ENCODE data around the gene PRPS1L1.

Gene PRPS1L1

GRCh38 chr7:18016547-18017444 is 10.8 kb downstream of the PRPS1L1 start:
- no peak for DNase-seq (ENCODE audit: low read depth)

GRCh38 chr7:18013936-18014335 is 13.7 kb downstream of the PRPS1L1 start:
- peak; percentile 24 for DNase-seq (ENCODE audit: low read depth)

- no peak for DNase-seq (ENCODE audit: low read depth)
Measured at GRCh38 chr7:18004372-18004771, 23.3 kb downstream of the PRPS1L1 start.

- DNase-seq (ENCODE audit: low read depth), result no peak
Measured at GRCh38 chr7:18003286-18003994, 24.2 kb downstream of the PRPS1L1 start.

GRCh38 chr7:17998692-17999091 is 29.0 kb downstream of the PRPS1L1 start:
- no peak for DNase-seq (ENCODE audit: low read depth)

- DNase-seq (ENCODE audit: low read depth), result no peak
Measured at GRCh38 chr7:17996442-17997223, 31.0 kb downstream of the PRPS1L1 start.

GRCh38 chr7:17996040-17996439 is 31.6 kb downstream of the PRPS1L1 start:
- no peak for DNase-seq (ENCODE audit: low read depth)

- DNase-seq (ENCODE audit: low read depth), result no peak
Measured at GRCh38 chr7:17994079-17994850, 33.4 kb downstream of the PRPS1L1 start.

GRCh38 chr7:17991866-17992648 is 35.6 kb downstream of the PRPS1L1 start:
- DNase-seq (ENCODE audit: low read depth), result no peak

- no peak for DNase-seq (ENCODE audit: low read depth)
Measured at GRCh38 chr7:17990761-17991160, 36.9 kb downstream of the PRPS1L1 start.

- no peak for DNase-seq (ENCODE audit: low read depth)
Measured at GRCh38 chr7:17989546-17989945, 38.1 kb downstream of the PRPS1L1 start.

- no peak for DNase-seq (ENCODE audit: low read depth)
Measured at GRCh38 chr7:17988858-17989257, 38.8 kb downstream of the PRPS1L1 start.

- no peak for DNase-seq (ENCODE audit: low read depth)
Measured at GRCh38 chr7:17988141-17988540, 39.5 kb downstream of the PRPS1L1 start.

GRCh38 chr7:17986851-17987250 is 40.8 kb downstream of the PRPS1L1 start:
- peak; percentile 65 for DNase-seq (ENCODE audit: low read depth)

GRCh38 chr7:17985473-17986239 is 42.0 kb downstream of the PRPS1L1 start:
- no peak for DNase-seq (ENCODE audit: low read depth)

- no peak for DNase-seq (ENCODE audit: low read depth)
Measured at GRCh38 chr7:17984288-17984687, 43.4 kb downstream of the PRPS1L1 start.

GRCh38 chr7:17983221-17984062 is 44.2 kb downstream of the PRPS1L1 start:
- DNase-seq (ENCODE audit: low read depth), result no peak

- DNase-seq (ENCODE audit: low read depth), result no peak
Measured at GRCh38 chr7:17976952-17977351, 50.7 kb downstream of the PRPS1L1 start.

Data from HS-5 (cell line).